Caco-2 (cell line): ENCODE measurements around the gene KDM8. TPM values are rescaled to one million over a fixed set of nuclear protein-coding genes. Genes with fewer than 3 reads are reported as not detected.

Experiments used
- BruUV-seq: library from RNA; stranded (reverse); fragments of 400-500 nt; replicated peaks from 2 replicates; lab custom pipeline; 2021; lab: Mats Ljungman, UMichigan
- CTCF ChIA-PET: fragments of 300-600 bp; sonication (Branson Sonifier 250); formaldehyde crosslinking; loops from one replicate; lab custom pipeline; 2022; ENCODE audit warnings: antibody characterized with exemption; lab: Charles Lee
- POLR2A ChIA-PET: fragments of 300-600 bp; sonication (Branson Sonifier 250); formaldehyde crosslinking; loops from one replicate; lab custom pipeline; 2022; ENCODE audit warnings: antibody characterized with exemption; lab: Charles Lee
- DNase-seq, 2 experiments: peaks; one replicate each; pipeline versions ENCODE4 v3.0.0 to v3.0.0-alpha.2; 2020 to 2022
- H3K27me3 ChIP-seq: replicated peaks from 2 replicates; pipeline ENCODE4 v1.6.0; 2011; ENCODE audit warnings: low read length; ENCODE audit not compliant: control insufficient read depth, insufficient read depth
- H3K36me3 ChIP-seq: 2 replicates; pipeline ENCODE4 v1.5.1; 2011; ENCODE audit warnings: low read length; ENCODE audit not compliant: control insufficient read depth, insufficient read depth
- H3K4me1 ChIP-seq: fragments of 250-450 bp; sonication (Bioruptor Pico); 2 replicates; pipeline ENCODE4 v1.5.1; 2020; ENCODE audit warnings: mild to moderate bottlenecking
- H3K4me3 ChIP-seq: 2 replicates; pipeline ENCODE4 v1.5.1; 2011; ENCODE audit warnings: low read depth, mild to moderate bottlenecking, control low read depth, low read length
- H3K9me3 ChIP-seq: fragments of 250-450 bp; sonication (Bioruptor Pico); 2 replicates; pipeline ENCODE4 v1.5.1; 2020; ENCODE audit warnings: mild to moderate bottlenecking, moderate library complexity
- H3K27ac Mint-ChIP-seq: one replicate; pipeline ENCODE4 v1.8.0; 2022; ENCODE audit warnings: mixed read lengths; ENCODE audit not compliant: unreplicated experiment
- H3K27me3 Mint-ChIP-seq: one replicate; pipeline ENCODE4 v1.8.0; 2022; ENCODE audit warnings: mixed read lengths; ENCODE audit not compliant: insufficient read depth, unreplicated experiment
- H3K36me3 Mint-ChIP-seq: one replicate; pipeline ENCODE4 v1.8.0; 2022; ENCODE audit warnings: mild to moderate bottlenecking, mixed read lengths; ENCODE audit not compliant: insufficient read depth, unreplicated experiment
- H3K4me1 Mint-ChIP-seq: one replicate; pipeline ENCODE4 v1.8.0; 2022; ENCODE audit warnings: low read depth, mixed read lengths; ENCODE audit not compliant: unreplicated experiment
- H3K4me3 Mint-ChIP-seq: one replicate; pipeline ENCODE4 v1.8.0; 2022; ENCODE audit warnings: mild to moderate bottlenecking, moderate library complexity, mixed read lengths; ENCODE audit not compliant: unreplicated experiment
- H3K9me3 Mint-ChIP-seq: one replicate; pipeline ENCODE4 v1.8.0; 2022; ENCODE audit warnings: mixed read lengths; ENCODE audit not compliant: unreplicated experiment
- CTCF ChIP-seq, 2 experiments: fragments of 200-600 bp in 1 of 2; IDR thresholded peaks; 1 replicate in 1 of 2; 2 replicates in 1 of 2; pipeline versions ENCODE4 v1.5.1 to v1.8.0; 2011 to 2022; ENCODE audit warnings: antibody characterized with exemption in 1 of 2, control low read depth in 1 of 2, inconsistent platforms in 1 of 2, low read depth in 1 of 2, low read length in 1 of 2, mild to moderate bottlenecking in 1 of 2, moderate library complexity in 1 of 2; ENCODE audit not compliant: insufficient read depth in 1 of 2, severe bottlenecking in 1 of 2, unreplicated experiment in 1 of 2
- intact Hi-C: fragments of 100-400 bp; cut with micrococcal nuclease; formaldehyde crosslinking; loops from one replicate; pipeline ENCODE4 v1.10.0; 2022; ENCODE audit not compliant: unreplicated experiment
- total RNA-seq: library from RNA; stranded (reverse); gene quantifications from 2 replicates; pipeline ENCODE4 v1.2.3, GENCODE V29; 2022

Gene KDM8
- total RNA-seq, 1 experiment from 2014 or later = 7.0 TPM

- no peaks in the 10 kb centered on the region for H3K9me3 Mint-ChIP-seq
- intact Hi-C loops = loop anchor here (10.0 kb wide), 1 partner anchor 58 kb away; no protein-coding TSS in a partner anchor
- H3K9me3 ChIP-seq = no peaks in the 10 kb centered on the region
Measured at GRCh38 chr16:27156579-27156978, 46.7 kb upstream of the KDM8 start.

GRCh38 chr16:27161398-27161797 lies 41.9 kb upstream of the KDM8 start:
- Mint-ChIP-seq H3K9me3 (peaks cover 16% of the 10 kb centered on the region), H3K4me3 (no peak overlapping the region), H3K36me3 (no peaks in the 10 kb centered on the region), H3K4me1 (no peaks in the 10 kb centered on the region), H3K27me3 (no peaks in the 10 kb centered on the region), H3K27ac (no peak overlapping the region)
- H3K36me3 ChIP-seq = no peaks in the 10 kb centered on the region
- H3K9me3 ChIP-seq = no peaks in the 10 kb centered on the region
- no peaks in the 10 kb centered on the region for H3K27me3 ChIP-seq
- intact Hi-C loops = no loop called here
- no peaks in the 10 kb centered on the region for H3K4me1 ChIP-seq
- DNase-seq = no peak
- no peak for TF ChIP-seq CTCF (IDR thresholded peaks at IDR 0.05; ENCODE audit: insufficient read depth in 1 of 2, low read depth in 1 of 2, low read length in 1 of 2, severe bottlenecking in 1 of 2, unreplicated experiment in 1 of 2)
- BruUV-seq = no TSS peak
- no peak overlapping the region for H3K4me3 ChIP-seq
- ChIA-PET POLR2A (no interaction called here), CTCF (no interaction called here)

More at GRCh38 chr16:27156579-27156978, 46.7 kb upstream of the KDM8 start:
- Mint-ChIP-seq H3K27ac (no peak overlapping the region), H3K4me1 (peaks cover 5% of the 10 kb centered on the region), H3K27me3 (no peaks in the 10 kb centered on the region), H3K36me3 (no peaks in the 10 kb centered on the region), H3K4me3 (no peak overlapping the region)
- H3K4me1 ChIP-seq = no peaks in the 10 kb centered on the region
- no peaks in the 10 kb centered on the region for H3K27me3 ChIP-seq
- POLR2A ChIA-PET = no interaction called here
- TF ChIP-seq CTCF (IDR thresholded peaks at IDR 0.05; ENCODE audit: insufficient read depth in 1 of 2, low read depth in 1 of 2, low read length in 1 of 2, severe bottlenecking in 1 of 2, unreplicated experiment in 1 of 2) = no peak
- BruUV-seq = no TSS peak
- CTCF ChIA-PET = interaction anchor here (0.7 kb wide), 1 partner anchor 13 kb away, joined by 3 read pairs; no protein-coding TSS in a partner anchor
- no peak overlapping the region for H3K4me3 ChIP-seq
- H3K36me3 ChIP-seq = no peaks in the 10 kb centered on the region
- DNase-seq = no peak

GRCh38 chr16:27164352-27164751 lies 39.0 kb upstream of the KDM8 start:
- no peak for DNase-seq
- no TSS peak for BruUV-seq
- no peaks in the 10 kb centered on the region for H3K4me1 Mint-ChIP-seq
- no peak overlapping the region for H3K4me3 Mint-ChIP-seq
- H3K9me3 Mint-ChIP-seq = peaks cover 16% of the 10 kb centered on the region
- Histone ChIP-seq H3K4me3 (no peak overlapping the region), H3K36me3 (no peaks in the 10 kb centered on the region), H3K4me1 (no peaks in the 10 kb centered on the region), H3K9me3 (no peaks in the 10 kb centered on the region), H3K27me3 (no peaks in the 10 kb centered on the region)
- ChIA-PET CTCF (no interaction called here), POLR2A (no interaction called here)
- H3K36me3 Mint-ChIP-seq = no peaks in the 10 kb centered on the region
- no peak overlapping the region for H3K27ac Mint-ChIP-seq
- intact Hi-C loops = no loop called here
- no peak for TF ChIP-seq CTCF (IDR thresholded peaks at IDR 0.05; ENCODE audit: insufficient read depth in 1 of 2, low read depth in 1 of 2, low read length in 1 of 2, severe bottlenecking in 1 of 2, unreplicated experiment in 1 of 2)
- H3K27me3 Mint-ChIP-seq = peaks cover 5% of the 10 kb centered on the region
